22Rv1 (cell line): ENCODE results near the gene SPACA9.

Experiments used
- ZFX ChIP-seq: fragments of 450-650 bp; IDR thresholded peaks from 2 replicates; pipeline ENCODE4 v1.6.1; 2017; ENCODE audit warnings: antibody characterized with exemption, borderline replicate concordance
- TF ChIP-seq, protein P1 (sequence below): fragments of 450-650 bp; IDR thresholded peaks from 2 replicates; pipeline ENCODE4 v1.5.1; 2017; ENCODE audit warnings: mild to moderate bottlenecking

DNA sequence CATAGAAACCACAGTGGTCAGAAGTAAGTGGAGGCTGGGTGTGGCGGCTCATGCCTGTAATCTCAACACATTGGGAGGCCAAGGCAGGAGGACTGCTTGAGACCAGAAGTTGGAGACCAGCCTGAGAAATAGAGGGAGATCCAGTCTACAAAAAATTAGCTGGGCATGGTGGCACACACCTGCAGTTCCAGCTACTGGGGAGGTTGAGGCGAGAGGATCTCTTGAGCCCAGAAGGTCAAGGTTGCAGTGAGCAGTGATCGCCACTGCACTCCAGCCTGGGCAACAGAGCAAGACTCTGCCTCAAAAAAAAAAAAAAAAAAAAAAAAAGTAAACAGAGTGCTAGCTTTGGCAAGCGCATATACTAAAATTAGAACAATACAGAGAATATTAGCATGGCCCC, 25.2 kb upstream of the SPACA9 start:
- TF ChIP-seq, protein P1, sequence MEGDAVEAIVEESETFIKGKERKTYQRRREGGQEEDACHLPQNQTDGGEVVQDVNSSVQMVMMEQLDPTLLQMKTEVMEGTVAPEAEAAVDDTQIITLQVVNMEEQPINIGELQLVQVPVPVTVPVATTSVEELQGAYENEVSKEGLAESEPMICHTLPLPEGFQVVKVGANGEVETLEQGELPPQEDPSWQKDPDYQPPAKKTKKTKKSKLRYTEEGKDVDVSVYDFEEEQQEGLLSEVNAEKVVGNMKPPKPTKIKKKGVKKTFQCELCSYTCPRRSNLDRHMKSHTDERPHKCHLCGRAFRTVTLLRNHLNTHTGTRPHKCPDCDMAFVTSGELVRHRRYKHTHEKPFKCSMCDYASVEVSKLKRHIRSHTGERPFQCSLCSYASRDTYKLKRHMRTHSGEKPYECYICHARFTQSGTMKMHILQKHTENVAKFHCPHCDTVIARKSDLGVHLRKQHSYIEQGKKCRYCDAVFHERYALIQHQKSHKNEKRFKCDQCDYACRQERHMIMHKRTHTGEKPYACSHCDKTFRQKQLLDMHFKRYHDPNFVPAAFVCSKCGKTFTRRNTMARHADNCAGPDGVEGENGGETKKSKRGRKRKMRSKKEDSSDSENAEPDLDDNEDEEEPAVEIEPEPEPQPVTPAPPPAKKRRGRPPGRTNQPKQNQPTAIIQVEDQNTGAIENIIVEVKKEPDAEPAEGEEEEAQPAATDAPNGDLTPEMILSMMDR: no peak
- no peak for TF ChIP-seq ZFX
